HG03139 (cell line): Measurements from ENCODE around the gene SIGLEC14.
"Not testable (repeated sequence)": the region's sequence is repeated elsewhere in the genome, so short reads cannot be mapped to it uniquely, and the experiment has no call there.

Experiments
- ATAC-seq: cut with Tn5 transposase; IDR thresholded peaks from one replicate; pipeline ENCODE4 v1.9.1; 2021; ENCODE audit not compliant: unreplicated experiment

Gene SIGLEC14

DNA sequence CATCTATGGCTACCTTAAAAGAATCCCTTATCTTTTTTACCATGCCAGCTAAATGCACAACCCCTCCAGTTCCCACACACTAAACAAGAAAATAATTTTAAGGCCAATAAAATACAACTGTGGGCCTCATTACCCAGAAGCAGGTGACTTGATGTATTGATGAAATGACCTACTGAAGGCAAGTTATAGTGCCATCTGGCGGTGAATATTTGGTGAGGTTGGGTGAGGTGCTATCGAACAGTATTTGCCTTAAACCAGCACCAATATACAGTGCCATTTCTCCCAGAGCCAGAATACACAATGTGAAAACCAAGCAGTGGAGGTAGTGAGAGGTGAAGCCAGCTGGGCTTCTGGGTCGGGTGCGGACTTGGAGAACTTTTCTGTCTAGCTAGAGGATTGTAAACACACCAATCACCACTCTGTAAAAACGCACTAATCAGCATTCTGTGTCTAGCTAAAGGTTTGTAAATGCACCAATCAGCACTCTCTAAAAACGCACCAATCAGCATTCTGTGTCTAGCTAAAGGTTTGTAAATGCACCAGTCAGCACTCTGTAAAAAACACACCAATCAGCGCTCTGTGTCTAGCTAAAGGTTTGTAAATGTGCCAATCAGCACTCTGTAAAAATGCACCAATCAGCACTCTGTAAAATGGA lies 29.4 kb upstream of the SIGLEC14 start:
- not testable (repeated sequence) for ATAC-seq

DNA sequence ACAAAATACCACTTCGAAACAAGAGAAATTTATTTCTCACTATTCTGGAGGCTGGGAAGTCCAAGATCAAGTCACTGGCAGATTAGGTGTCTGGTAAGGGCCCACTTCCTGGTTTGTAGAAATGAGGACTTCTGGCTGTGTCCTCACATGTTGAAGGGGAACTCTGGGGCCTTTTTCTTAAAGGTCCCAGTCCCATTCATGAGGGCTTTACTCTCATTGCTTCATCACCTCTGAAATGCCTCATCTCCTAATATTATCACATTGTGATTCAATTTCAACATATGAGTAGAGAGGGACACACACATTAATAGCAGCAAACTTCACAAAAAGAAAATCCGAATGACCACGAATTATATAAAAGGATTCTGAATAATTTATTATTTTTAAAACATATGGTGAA lies 21.6 kb upstream of the SIGLEC14 start:
- ATAC-seq: no peak

DNA sequence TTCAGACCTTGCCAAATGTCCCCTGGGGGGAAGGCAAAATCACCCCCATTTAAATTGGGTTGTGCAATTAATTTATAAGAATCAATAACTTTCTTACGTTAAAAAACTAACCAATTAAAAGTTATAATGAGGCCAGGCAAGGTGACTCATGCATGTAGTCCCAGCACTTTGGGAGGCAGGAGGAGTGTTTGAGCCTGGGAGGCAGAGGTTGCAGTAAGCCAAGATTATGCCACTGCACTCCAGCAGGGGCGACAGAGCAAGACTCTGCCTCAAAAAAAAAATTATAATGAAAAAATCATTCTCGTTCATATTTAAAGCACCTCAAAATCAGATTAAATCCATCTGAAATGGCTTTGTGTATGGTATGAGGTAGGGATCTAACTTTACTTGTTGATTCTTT lies 18.4 kb upstream of the SIGLEC14 start:
- no peak for ATAC-seq

DNA sequence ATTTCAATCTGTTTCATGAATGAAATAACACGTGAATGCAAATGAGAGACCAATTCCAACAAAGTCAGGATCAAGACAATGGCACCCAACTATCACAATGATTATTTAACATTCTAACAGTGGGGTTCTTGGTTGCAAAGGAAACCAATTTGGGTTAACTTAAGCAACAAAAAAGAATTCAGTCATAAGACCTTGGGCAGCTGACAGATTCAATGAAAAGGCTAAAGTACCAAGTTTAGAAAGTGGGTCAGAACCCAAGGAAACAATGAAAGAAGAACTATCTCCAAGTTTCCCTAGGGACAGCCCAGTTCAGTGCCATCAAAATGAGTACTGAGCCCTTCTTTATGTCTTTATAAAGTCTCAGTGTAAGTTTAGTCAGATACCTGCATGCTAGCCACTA lies 17.5 kb upstream of the SIGLEC14 start:
- ATAC-seq: no peak

DNA sequence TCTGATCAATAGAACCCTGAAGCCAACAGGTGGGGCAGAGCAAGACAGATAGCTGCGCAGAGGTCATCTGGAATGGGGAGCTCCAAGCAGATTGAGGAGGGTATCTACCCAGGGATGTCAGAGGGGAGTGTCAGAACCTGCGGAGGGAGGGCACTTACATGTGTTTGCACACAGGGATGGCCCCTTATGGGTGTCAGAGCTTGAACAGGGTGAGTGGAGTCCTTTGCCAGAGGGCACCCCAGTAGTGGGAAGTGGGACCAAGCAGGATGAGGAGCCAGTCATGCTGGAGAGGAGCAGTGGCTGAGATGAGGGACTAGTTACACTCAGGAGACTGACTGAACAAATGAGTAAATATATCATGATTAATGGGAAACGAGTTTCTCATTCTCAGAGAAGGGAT lies 17.0 kb upstream of the SIGLEC14 start:
- ATAC-seq: no peak

DNA sequence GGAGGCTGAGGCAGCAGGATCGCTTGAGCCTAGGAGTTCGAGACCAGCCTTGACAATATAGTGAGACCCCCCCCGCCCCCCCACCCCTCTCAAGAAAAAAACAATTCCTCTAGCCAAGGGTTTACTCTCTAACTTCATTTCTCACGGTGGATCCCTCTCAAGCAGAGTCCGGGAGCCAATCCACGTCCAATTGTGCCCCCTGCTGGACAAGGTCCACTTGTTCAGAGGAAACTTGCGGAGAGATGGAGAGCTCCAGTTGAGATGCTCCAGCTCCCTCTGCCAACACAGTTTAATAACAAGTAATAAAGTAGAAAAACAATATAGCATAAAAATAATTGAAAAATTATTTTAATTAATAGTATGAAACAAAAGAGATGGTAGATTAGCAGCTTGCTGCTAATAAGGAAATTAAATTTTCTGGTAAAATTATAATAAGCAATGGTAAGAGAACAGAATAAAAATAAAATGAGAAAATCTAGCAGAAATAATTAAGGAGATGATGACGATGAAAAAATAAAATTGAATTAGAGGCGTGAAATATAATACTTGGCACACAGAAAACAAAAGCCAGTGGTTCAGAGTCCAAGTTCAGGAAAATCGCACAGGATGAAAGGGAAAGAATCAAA lies 14.5 kb upstream of the SIGLEC14 start:
- no peak for ATAC-seq

DNA sequence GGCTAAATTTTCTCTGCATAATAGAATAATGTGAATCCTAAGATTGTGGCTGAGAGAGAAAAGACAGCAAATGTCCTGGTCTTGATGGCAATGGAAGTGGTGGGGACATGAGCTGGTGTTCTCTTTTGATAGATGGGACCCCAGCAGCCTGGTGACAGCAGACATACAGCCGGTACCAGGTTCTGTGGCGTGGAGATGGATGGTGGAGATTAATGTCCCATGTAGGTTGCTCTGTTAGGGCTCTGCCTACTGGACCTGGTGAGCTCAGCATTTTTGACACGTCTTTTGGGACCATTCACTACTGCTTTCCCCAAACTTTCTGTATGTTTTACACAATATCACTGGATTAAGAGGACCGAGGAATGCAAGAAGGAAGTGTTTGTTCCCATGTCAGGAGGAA lies 8.2 kb upstream of the SIGLEC14 start:
- ATAC-seq: no peak

DNA sequence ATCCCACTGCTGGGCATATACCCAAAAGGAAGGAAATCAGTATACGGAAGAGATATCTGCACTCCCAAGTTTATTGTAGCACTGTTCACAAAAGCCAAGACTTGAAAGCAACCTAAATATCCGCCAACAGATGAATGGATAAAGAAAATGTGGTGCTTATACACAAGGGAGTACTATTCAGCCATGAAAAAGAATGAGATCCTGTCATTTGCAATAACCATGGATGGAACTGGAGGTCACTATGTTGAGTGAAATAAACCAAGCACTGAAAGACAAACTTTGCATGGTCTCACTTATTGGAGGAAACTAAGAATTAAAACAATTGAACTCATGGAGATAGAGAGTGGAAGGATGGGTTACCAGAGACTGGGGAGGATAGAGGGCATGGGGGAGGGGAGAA lies 6.5 kb upstream of the SIGLEC14 start:
- no peak for ATAC-seq

DNA sequence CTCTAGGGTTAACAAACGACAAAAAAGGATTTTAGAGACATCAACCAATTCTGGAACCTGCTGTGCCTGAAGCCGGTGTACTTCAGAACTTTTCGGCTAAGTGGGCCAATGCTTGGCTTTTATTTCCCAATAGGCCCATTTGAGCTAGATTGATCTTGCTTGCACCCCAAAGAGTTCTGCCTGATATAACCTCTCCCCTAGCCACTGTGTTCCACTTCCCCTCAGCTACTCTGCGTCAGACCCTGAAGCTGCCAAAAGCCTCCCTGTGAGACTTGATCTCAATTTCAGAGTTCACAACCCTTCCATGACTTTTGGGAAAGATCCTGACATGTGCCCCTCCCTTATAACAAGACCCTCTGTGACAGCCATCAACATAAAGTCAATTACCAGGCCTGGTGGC lies 5.6 kb upstream of the SIGLEC14 start:
- ATAC-seq: no peak

DNA sequence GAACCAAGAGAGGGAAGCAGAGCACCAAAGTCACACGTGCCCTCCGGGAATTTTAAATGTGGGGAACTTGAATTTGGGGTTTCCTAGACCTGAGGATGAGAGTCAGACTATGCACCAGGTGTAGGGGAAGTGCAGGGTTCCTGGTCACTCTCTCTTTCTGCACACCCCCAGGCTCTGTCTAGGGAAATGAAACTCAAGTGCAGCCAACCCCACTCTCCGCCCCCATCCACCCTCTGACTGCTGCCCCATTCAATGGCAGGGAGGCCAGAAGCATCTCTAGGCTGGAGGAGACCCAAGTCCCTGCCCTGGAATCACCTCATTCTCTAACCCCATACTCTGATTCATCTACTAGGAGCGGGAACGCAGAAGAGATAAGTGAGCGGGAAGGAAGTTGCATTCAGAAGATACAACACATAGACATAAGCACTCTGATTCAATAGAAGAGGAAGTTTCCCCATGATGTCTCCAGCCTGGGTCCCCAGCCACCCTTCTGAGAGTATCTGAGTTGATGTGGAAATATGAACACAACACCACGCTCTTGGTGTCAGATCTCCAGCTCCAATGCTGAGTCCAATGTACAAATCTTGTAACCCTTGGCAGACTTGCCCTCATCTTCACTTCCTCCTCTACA lies 4.7 kb upstream of the SIGLEC14 start:
- ATAC-seq: no peak

DNA sequence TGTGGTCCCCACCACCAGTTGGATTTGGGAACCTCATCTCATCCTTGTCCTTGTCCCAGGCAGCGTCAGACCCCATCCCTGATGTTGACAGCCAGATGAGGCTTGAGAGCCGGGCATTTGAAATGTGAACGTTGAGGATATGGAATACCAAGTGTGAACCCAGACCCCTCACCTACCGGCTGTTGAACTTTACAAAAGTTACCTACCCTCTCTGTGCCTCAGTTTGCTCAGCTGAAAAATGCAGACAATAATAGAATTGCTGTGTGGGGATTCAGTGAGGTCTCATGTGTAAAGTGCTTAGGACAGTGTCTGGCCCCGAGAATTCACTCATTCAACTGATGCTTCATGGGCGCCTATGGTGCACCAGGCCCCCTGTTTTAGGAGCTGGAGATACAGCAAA lies 693 bp upstream of the SIGLEC14 start:
- no peak for ATAC-seq

DNA sequence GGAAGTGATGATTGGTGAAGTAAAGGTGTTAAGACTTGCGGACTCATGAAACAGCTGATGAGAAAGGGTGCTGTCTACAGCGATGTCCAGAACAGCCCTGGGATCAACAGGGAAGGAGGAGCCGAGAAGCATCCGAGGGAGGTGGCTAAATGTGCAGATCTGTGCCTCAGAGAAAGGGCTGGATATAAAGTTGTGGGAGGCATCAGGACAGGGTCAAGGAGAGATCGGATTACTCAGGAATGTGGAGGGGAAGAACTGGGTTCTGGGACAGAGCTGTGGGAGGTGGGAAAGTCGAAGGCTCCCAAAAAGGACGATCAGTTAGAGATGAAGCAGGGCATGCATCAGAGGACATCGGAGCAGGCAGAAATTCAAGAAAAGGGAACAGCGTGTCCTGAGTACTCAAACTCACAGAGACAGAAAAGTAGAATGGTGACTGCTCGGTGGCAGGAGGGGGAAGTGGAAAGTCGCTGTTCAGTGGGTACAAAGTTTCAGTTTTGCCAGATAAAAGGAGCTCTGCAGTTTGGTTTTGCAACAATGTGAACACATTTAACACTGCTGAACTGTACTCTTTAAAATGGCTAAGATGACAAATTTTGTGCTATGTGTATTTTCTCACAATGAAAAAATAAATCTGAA lies 1.9 kb downstream of the SIGLEC14 start:
- no peak for ATAC-seq

DNA sequence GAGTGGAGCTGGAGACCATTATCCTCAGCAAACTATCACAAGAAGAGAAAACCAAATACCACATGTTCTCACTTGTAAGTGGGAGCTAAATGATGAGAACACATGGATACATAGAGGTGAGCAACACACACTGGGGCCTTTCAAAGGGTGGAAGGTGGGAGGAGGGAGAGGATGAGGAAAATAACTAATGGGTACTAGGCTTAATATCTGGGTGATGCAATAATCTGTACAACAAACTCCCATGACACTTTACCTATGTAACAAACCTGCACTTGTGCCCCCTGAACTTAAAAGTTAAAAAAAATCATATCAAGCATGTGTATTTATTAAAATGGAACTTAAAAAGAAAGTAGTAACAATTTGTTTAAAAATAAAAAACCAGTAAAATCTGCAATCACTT lies 5.0 kb downstream of the SIGLEC14 start:
- no peak for ATAC-seq

DNA sequence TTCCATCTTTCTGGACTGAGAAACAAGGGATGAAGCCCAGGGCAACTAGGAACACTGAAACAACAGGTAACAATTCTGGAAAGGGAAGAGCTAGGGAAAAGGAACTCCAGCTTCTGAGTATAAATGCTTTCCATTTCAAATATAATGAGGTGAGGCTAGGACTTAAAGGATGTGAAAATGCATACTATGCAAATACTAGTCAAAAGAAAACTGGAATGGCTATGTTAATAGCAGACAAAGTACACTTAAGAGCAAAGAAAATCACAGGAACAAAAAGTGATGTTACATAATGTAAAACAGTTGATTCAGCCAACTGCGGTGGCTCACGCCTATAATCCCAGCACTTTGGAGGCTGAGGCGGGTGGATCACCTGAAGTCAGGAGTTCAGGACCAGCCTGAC lies 6.2 kb downstream of the SIGLEC14 start:
- ATAC-seq: no peak

DNA sequence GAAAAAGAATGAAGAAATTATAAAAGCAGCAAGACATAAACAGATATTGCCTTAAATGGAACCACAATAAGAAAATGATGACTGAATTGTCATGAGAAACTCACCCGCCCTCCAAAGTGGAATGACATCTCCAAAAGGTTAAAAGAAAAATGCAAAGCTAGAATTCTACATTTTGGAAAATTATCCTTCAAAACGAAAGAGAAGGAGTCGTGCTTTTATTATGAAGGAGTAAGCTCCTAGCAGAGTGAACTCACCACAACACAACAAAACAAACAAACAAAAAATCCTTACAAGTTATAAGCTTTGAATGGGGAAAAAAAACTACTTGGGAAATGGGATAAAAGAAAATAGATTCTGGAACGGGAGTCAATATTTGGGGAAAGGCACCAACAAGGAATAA lies 6.7 kb downstream of the SIGLEC14 start:
- ATAC-seq: no peak

DNA sequence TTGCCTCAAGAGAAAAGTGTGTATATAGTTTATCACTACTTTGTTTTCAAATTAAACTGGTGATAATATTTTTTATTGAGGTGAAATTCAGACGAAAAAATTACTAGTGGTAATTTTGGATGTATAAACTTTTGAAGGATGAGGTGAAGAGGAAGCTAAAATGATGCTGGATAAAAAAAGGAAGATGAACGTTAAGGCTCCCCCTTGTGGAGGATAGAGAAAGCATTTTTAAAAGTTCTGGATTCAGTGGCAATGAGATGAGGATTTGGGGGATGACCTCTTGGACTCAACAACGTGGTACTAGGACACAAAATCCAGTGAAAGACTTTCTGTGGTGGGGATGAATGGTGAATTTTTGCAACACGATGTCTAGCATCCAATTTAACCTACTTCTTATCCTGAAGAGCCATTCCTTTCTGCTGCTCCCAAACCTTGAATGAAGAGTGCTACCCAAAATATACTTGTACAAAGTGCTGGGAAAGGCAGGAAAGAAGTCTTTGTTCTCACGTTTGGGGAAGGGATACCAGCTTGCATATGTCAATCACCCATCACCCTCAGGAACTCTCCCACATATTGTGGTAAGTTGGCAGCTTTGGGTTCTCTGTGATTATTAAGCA lies 9.2 kb downstream of the SIGLEC14 start:
- no peak for ATAC-seq

DNA sequence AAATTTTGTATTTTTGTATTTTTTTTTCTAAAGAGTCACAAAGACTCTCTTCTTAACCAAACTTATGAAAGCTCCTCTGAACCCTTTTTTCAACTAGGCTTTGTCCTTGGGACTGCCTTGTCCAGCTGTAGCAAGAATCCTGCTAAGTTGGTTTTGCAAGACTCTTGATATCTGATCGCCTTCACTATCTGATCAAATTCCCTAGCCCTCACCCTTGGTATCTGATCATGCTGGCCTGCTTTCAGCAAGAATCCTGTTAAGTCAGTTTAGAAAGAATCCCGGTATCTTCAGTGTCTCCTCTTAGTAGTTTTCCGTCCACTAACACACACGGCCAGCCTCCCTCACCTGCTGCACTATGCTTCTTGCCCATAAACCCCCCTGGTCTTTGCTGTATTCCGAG lies 14.5 kb downstream of the SIGLEC14 start:
- no peak for ATAC-seq

DNA sequence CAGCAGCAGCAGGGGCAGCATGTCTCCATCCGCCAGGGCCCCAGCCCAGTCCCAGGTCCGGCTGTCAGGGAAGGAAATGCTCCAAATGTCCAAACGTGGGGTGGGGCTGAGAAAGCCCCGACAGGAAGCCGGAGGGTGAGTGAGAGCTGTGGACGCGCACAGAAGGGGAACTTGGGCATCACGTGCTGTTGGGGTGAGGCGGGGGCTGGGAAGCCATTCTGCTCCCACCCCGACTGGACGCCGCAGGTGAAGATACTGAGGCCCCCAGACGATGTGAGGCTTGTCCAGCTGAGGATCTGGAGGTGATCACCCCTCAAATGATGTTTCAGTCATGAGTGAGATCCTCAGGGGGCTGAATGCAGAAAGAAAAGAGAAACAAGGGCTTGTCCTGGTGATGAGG lies 16.3 kb downstream of the SIGLEC14 start, which contains the start of gene SIGLEC5:
Gene SIGLEC5, minus strand, starts transcription at position 87 of the 400 bp plus-strand sequence. Its CDS starts 66 bp downstream, at position 21.
- ATAC-seq: not testable (repeated sequence)

DNA sequence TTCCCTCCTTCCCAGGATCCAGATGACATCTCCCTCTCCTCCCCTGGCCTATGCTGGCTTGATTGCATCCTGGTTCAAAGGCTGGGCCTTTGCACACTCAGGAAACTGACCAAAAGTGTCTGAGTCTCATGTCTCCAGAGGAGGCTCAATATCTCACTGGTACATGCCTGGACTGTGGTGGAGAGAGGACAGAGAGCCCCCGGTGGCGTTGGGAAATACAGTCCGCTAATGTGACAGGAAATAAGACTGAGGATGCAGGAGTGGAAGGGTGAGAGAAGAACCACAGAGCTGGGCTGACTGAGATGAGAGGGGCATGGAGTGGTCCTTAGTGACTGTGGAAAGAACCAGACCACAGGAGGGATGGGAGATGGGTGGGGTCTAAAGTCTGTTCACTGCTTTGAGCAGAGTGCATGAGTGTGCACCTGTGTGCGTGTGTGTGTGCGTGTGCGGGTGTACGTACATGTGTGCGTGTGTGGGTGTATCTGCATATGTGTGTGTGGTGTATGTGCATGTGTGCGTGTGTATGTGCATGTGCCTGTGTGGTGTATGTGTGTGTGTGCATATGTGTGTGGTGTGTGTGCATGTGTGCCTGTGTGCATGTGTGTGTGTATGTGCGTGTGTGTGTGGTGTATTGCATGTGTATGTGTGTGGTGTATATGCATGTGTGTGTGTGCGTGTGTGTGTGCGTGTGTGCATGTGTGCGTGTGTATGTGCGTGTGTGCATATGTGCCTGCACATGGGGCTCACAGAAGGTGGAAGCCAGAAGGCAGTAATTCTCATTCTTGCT lies 18.3 kb downstream of the SIGLEC14 start:
- no peak for ATAC-seq

DNA sequence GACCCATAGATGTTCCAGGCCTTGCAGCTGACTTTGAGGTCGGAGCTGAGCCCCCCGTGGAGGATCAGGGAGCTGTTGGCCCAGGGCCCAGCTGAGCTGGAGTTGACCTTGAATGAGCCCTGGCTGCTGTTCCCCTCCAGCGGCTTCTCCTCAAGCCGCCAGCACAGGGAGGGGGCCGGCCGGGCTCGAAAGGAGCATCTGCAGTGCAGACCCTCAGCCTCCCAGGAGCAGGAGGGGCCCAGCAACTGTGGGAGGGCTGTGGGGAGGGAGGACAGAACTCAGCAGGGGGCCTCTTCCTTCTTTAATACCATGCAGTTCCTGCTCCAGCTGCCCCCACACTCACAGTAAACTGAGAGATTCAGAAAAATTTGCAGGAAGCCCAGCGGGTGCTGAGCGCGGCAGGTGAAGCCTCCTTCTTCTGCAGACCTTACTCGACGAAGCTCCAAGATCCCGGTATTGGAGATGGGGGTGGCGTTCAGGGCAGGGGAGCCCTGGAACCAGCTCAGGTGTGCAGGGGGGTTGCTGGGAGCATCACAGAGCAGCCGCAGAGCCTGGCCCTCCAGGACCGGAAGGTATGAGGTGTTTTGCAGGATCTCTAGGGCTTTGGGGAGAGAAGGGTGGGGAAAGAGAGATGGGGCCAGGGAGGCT lies 19.0 kb downstream of the SIGLEC14 start:
- no peak for ATAC-seq
